DND-41 (cell line): ENCODE data around the gene FLII.

Source experiments
- EZH2 ChIP-seq: IDR thresholded peaks from 3 replicates; pipeline ENCODE4 v1.6.1; 2012; ENCODE audit warnings: borderline replicate concordance, low read depth, mild to moderate bottlenecking, moderate library complexity, low read length, inconsistent platforms; ENCODE audit not compliant: severe bottlenecking
- TF ChIP-seq, protein P1 (sequence below): IDR thresholded peaks from 2 replicates; pipeline ENCODE4 v1.5.1; 2012; ENCODE audit warnings: borderline replicate concordance, low read length, moderate library complexity, mild to moderate bottlenecking; ENCODE audit not compliant: poor library complexity, severe bottlenecking; ENCODE audit errors: extremely low read depth

DNA sequence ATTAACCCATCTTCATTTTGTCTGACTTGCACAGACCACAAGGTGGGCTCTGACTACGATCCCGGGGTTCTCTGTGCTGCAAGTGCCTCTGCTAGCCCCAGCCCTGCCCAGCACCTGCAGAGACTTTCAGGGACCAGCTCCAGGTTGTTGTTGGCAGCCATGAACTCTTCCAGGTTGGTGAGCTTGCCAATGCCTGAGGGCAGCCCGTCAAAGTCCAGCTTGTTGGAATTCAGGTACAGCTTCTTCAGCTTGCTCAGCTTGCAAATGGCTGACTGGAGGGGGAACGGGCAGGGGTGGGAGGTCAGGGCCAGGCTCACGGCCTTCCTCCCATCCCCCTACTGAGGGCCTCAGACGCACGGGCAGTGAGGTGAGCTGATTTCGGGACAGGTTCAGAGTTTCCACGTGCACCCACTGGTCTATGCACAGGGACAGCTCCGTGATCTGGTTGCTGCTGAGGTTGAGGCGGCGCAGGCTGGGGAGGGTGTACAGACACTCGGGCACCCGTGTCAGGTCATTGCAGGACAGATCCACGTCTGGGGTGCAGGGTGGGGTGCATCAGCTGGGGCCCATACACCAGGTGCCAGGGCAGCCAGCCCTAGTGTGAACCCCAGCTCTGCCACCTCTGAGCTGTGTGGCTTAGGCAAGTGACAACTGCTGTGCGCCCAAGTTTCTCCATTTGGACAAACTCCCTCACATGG, 5.2 kb downstream of the FLII start:
- TF ChIP-seq, protein P1, sequence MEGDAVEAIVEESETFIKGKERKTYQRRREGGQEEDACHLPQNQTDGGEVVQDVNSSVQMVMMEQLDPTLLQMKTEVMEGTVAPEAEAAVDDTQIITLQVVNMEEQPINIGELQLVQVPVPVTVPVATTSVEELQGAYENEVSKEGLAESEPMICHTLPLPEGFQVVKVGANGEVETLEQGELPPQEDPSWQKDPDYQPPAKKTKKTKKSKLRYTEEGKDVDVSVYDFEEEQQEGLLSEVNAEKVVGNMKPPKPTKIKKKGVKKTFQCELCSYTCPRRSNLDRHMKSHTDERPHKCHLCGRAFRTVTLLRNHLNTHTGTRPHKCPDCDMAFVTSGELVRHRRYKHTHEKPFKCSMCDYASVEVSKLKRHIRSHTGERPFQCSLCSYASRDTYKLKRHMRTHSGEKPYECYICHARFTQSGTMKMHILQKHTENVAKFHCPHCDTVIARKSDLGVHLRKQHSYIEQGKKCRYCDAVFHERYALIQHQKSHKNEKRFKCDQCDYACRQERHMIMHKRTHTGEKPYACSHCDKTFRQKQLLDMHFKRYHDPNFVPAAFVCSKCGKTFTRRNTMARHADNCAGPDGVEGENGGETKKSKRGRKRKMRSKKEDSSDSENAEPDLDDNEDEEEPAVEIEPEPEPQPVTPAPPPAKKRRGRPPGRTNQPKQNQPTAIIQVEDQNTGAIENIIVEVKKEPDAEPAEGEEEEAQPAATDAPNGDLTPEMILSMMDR = no peak
- no peak for TF ChIP-seq EZH2
